ENCODE results near the gene ANKFY1. TPM values are rescaled to one million over a fixed set of nuclear protein-coding genes. Genes with fewer than 3 reads are reported as not detected.

ANKFY1 gene
- total RNA-seq, 2 experiments from 2014 or later: 34.6 to 40.5 TPM

GRCh38 chr17:4250887-4251286, 12.9 kb downstream of the ANKFY1 start:
- H3K4me1 Mint-ChIP-seq (ENCODE audit: low read depth): peaks cover 52% of the 10 kb centered on the region
- CTCF ChIA-PET: interaction anchor here (0.5 to 3.0 kb wide), 4 partner anchors 35 to 170 kb away, joined by 3 to 17 read pairs (median 4); no protein-coding TSS in a partner anchor
- no peaks in the 10 kb centered on the region for H3K9me3 Mint-ChIP-seq
- H3K36me3 Mint-ChIP-seq: peaks cover 5% of the 10 kb centered on the region
- POLR2A ChIA-PET: interaction anchor here (0.7 kb wide), 1 partner anchor 330 kb away, joined by 5 read pairs; no protein-coding TSS in a partner anchor
- no peak overlapping the region for H3K27ac Mint-ChIP-seq
- H3K27me3 Mint-ChIP-seq: no peaks in the 10 kb centered on the region
- intact Hi-C loops (cut with micrococcal nuclease): no loop called here
- no peak for DNase-seq
- no peak overlapping the region for H3K4me3 Mint-ChIP-seq

GRCh38 chr17:4249452-4250029, 14.2 kb downstream of the ANKFY1 start:
- Mint-ChIP-seq H3K27ac (no peak overlapping the region), H3K4me3 (no peak overlapping the region), H3K27me3 (no peaks in the 10 kb centered on the region), H3K9me3 (no peaks in the 10 kb centered on the region), H3K36me3 (peaks cover 2% of the 10 kb centered on the region), H3K4me1 (ENCODE audit: low read depth) (peaks cover 48% of the 10 kb centered on the region)
- CTCF ChIA-PET: interaction anchor here (0.6 to 3.3 kb wide), 11 partner anchors 8 to 171 kb away, joined by 3 to 18 read pairs (median 5); no protein-coding TSS in a partner anchor
- POLR2A ChIA-PET: interaction anchor here (1.3 kb wide), 2 partner anchors 14 to 106 kb away, joined by 3 to 6 read pairs; partner anchors contain the start of gene ANKFY1
- intact Hi-C loops (cut with micrococcal nuclease): no loop called here
- no peak for DNase-seq

- Mint-ChIP-seq H3K27ac (no peak overlapping the region), H3K9me3 (no peaks in the 10 kb centered on the region), H3K4me3 (no peak overlapping the region), H3K4me1 (ENCODE audit: low read depth) (peaks cover 47% of the 10 kb centered on the region), H3K36me3 (peaks cover 2% of the 10 kb centered on the region), H3K27me3 (no peaks in the 10 kb centered on the region)
- no peak for DNase-seq
- intact Hi-C loops (cut with micrococcal nuclease): no loop called here
- ChIA-PET CTCF (interaction anchor here (0.7 to 3.3 kb wide), 10 partner anchors 8 to 172 kb away, joined by 3 to 18 read pairs (median 4); no protein-coding TSS in a partner anchor), POLR2A (interaction anchor here (1.3 kb wide), 1 partner anchor 15 kb away, joined by 3 read pairs; the partner anchor contains the start of gene ANKFY1)
Measured at GRCh38 chr17:4248504-4249277, 15.1 kb downstream of the ANKFY1 start.

GRCh38 chr17:4247971-4248388, 15.8 kb downstream of the ANKFY1 start:
- H3K27me3 Mint-ChIP-seq: no peaks in the 10 kb centered on the region
- no peak for DNase-seq
- intact Hi-C loops (cut with micrococcal nuclease): no loop called here
- H3K4me3 Mint-ChIP-seq: no peak overlapping the region
- H3K4me1 Mint-ChIP-seq (ENCODE audit: low read depth): peaks cover 42% of the 10 kb centered on the region
- ChIA-PET POLR2A (no interaction called here), CTCF (interaction anchor here (1.2 to 3.3 kb wide), 2 partner anchors 12 to 15 kb away, joined by 3 to 18 read pairs; no protein-coding TSS in a partner anchor)
- no peaks in the 10 kb centered on the region for H3K9me3 Mint-ChIP-seq
- no peak overlapping the region for H3K27ac Mint-ChIP-seq
- H3K36me3 Mint-ChIP-seq: peaks cover 2% of the 10 kb centered on the region

GRCh38 chr17:4247361-4247970, 16.3 kb downstream of the ANKFY1 start:
- Mint-ChIP-seq H3K4me3 (no peak overlapping the region), H3K27me3 (no peaks in the 10 kb centered on the region), H3K9me3 (no peaks in the 10 kb centered on the region), H3K4me1 (ENCODE audit: low read depth) (peaks cover 40% of the 10 kb centered on the region), H3K36me3 (peaks cover 2% of the 10 kb centered on the region), H3K27ac (no peak overlapping the region)
- intact Hi-C loops (cut with micrococcal nuclease): no loop called here
- ChIA-PET CTCF (interaction anchor here (0.9 to 3.3 kb wide), 4 partner anchors 10 to 48 kb away, joined by 3 to 18 read pairs (median 3); no protein-coding TSS in a partner anchor), POLR2A (no interaction called here)
- no peak for DNase-seq

GRCh38 chr17:4246674-4247073, 17.1 kb downstream of the ANKFY1 start:
- Mint-ChIP-seq H3K4me3 (no peak overlapping the region), H3K27ac (no peak overlapping the region), H3K27me3 (no peaks in the 10 kb centered on the region), H3K9me3 (no peaks in the 10 kb centered on the region), H3K4me1 (ENCODE audit: low read depth) (peaks cover 38% of the 10 kb centered on the region), H3K36me3 (peaks cover 2% of the 10 kb centered on the region)
- intact Hi-C loops (cut with micrococcal nuclease): no loop called here
- no peak for DNase-seq
- CTCF ChIA-PET: interaction anchor here (0.7 to 1.5 kb wide), 4 partner anchors 10 to 47 kb away, joined by 3 to 5 read pairs (median 3); no protein-coding TSS in a partner anchor
- POLR2A ChIA-PET: no interaction called here

- Mint-ChIP-seq H3K4me3 (no peak overlapping the region), H3K27me3 (no peaks in the 10 kb centered on the region), H3K9me3 (no peaks in the 10 kb centered on the region), H3K27ac (no peak overlapping the region), H3K4me1 (ENCODE audit: low read depth) (peaks cover 3% of the 10 kb centered on the region), H3K36me3 (peaks cover 11% of the 10 kb centered on the region)
- CTCF ChIA-PET: interaction anchor here (0.6 to 1.0 kb wide), 3 partner anchors 41 to 591 kb away, joined by 3 read pairs; no protein-coding TSS in a partner anchor
- intact Hi-C loops (cut with micrococcal nuclease): no loop called here
- POLR2A ChIA-PET: no interaction called here
- DNase-seq: no peak
Measured at GRCh38 chr17:4241535-4241934, 22.2 kb downstream of the ANKFY1 start.

GRCh38 chr17:4236456-4236855, 27.3 kb downstream of the ANKFY1 start:
- Mint-ChIP-seq H3K4me1 (ENCODE audit: low read depth) (peaks cover 16% of the 10 kb centered on the region), H3K9me3 (no peaks in the 10 kb centered on the region), H3K27me3 (no peaks in the 10 kb centered on the region), H3K4me3 (no peak overlapping the region), H3K27ac (no peak overlapping the region), H3K36me3 (peaks cover 27% of the 10 kb centered on the region)
- ChIA-PET CTCF (no interaction called here), POLR2A (no interaction called here)
- no peak for DNase-seq
- intact Hi-C loops (cut with micrococcal nuclease): no loop called here

GRCh38 chr17:4235372-4236279, 28.2 kb downstream of the ANKFY1 start:
- Mint-ChIP-seq H3K36me3 (peaks cover 25% of the 10 kb centered on the region), H3K27ac (no peak overlapping the region), H3K4me1 (ENCODE audit: low read depth) (peaks cover 16% of the 10 kb centered on the region), H3K4me3 (no peak overlapping the region), H3K27me3 (no peaks in the 10 kb centered on the region), H3K9me3 (no peaks in the 10 kb centered on the region)
- POLR2A ChIA-PET: no interaction called here
- intact Hi-C loops (cut with micrococcal nuclease): no loop called here
- CTCF ChIA-PET: no interaction called here
- no peak for DNase-seq

- H3K27me3 Mint-ChIP-seq: no peaks in the 10 kb centered on the region
- H3K4me1 Mint-ChIP-seq (ENCODE audit: low read depth): peaks cover 16% of the 10 kb centered on the region
- POLR2A ChIA-PET: no interaction called here
- DNase-seq: no peak
- peaks cover 24% of the 10 kb centered on the region for H3K36me3 Mint-ChIP-seq
- CTCF ChIA-PET: interaction anchor here (1.2 kb wide), 1 partner anchor 18 kb away, joined by 4 read pairs; no protein-coding TSS in a partner anchor
- H3K27ac Mint-ChIP-seq: no peak overlapping the region
- H3K4me3 Mint-ChIP-seq: no peak overlapping the region
- intact Hi-C loops (cut with micrococcal nuclease): no loop called here
- H3K9me3 Mint-ChIP-seq: no peaks in the 10 kb centered on the region
Measured at GRCh38 chr17:4234401-4234800, 29.4 kb downstream of the ANKFY1 start.

- POLR2A ChIA-PET: no interaction called here
- no peak overlapping the region for H3K27ac Mint-ChIP-seq
- peaks cover 20% of the 10 kb centered on the region for H3K36me3 Mint-ChIP-seq
- DNase-seq: no peak
- H3K4me3 Mint-ChIP-seq: no peak overlapping the region
- H3K9me3 Mint-ChIP-seq: no peaks in the 10 kb centered on the region
- no peaks in the 10 kb centered on the region for H3K27me3 Mint-ChIP-seq
- H3K4me1 Mint-ChIP-seq (ENCODE audit: low read depth): peaks cover 16% of the 10 kb centered on the region
- CTCF ChIA-PET: interaction anchor here (1.0 to 1.5 kb wide), 5 partner anchors 8 to 179 kb away, joined by 3 to 11 read pairs (median 4); no protein-coding TSS in a partner anchor
- intact Hi-C loops (cut with micrococcal nuclease): no loop called here
Measured at GRCh38 chr17:4233668-4234258, 30.0 kb downstream of the ANKFY1 start.

Data from activated CD4-positive, alpha-beta memory T cell treated with anti-CD3 and anti-CD28 coated beads for 36 hours (primary cell).